ENCODE results near the gene TFCP2L1. TPM values are rescaled to one million over a fixed set of nuclear protein-coding genes. Genes with fewer than 3 reads are reported as not detected.

TFCP2L1 gene
- total and polyA plus RNA-seq, 2 donors (not counting 3 experiments of a cell fraction or from before 2014, with no cell fraction given), result not detected

GRCh38 chr2:121260370-121261154 lies 24.4 kb downstream of the TFCP2L1 start:
- no peak overlapping the region for H3K9ac ChIP-seq (replicated peaks; ENCODE audit: extremely low read depth, insufficient read depth, low read length)
- H4K20me1 ChIP-seq (replicated peaks; ENCODE audit: control insufficient read depth, extremely low read depth, insufficient read depth, low read length), result no peaks in the 10 kb centered on the region
- no peaks in the 10 kb centered on the region for H3K79me2 ChIP-seq (ENCODE audit: control insufficient read depth, insufficient read depth, low read length)
- H3K4me2 ChIP-seq (ENCODE audit: insufficient read depth, low read length), result no peak overlapping the region
- DNase-seq (ENCODE audit: low read depth, low spot score), result no peak
- H3K36me3 ChIP-seq (ENCODE audit: control insufficient read depth in 2 of 2, extremely low read depth in 1 of 2, insufficient read depth in 2 of 2, low read length in 2 of 2), result no peaks in the 10 kb centered on the region
- no peak overlapping the region for H2AFZ ChIP-seq (ENCODE audit: low read depth, low read length)
- ChIA-PET CTCF (no interaction called here), POLR2A (no interaction called here)
- no peak overlapping the region for H3K4me3 ChIP-seq (replicated peaks in 1 of 3; ENCODE audit: insufficient read depth in 1 of 3, low read depth in 1 of 3, low read length in 3 of 3)
- no TSS peak for BruUV-seq (replicated peaks)
- H3K9me1 ChIP-seq (replicated peaks; ENCODE audit: control insufficient read depth, extremely low read depth, insufficient read depth, low read length), result no peaks in the 10 kb centered on the region
- H3K27ac ChIP-seq (ENCODE audit: insufficient read depth, low read depth, low read length), result no peak overlapping the region
- intact Hi-C loops (cut with micrococcal nuclease), result no loop called here
- H3K4me1 ChIP-seq (ENCODE audit: control insufficient read depth, extremely low read depth, insufficient read depth, low read length), result peaks cover 3% of the 10 kb centered on the region
- dilution Hi-C loops (cut with MboI; ENCODE audit: extremely low pct_ligation_motif_present, low sequenced_read_pairs), result no loop called here
- TF ChIP-seq GATA2 (IDR thresholded peaks at IDR 0.05; ENCODE audit: insufficient read depth, insufficient read length, low read depth, low read length), result no peak
- TF ChIP-seq JUN (IDR thresholded peaks at IDR 0.05; ENCODE audit: borderline replicate concordance, insufficient read depth, insufficient read length, low read depth), result no peak
- no peak for TF ChIP-seq FOS (IDR thresholded peaks at IDR 0.05; ENCODE audit: borderline replicate concordance, insufficient read depth, low read length)
- no peak for TF ChIP-seq POLR2A (IDR thresholded peaks at IDR 0.05; ENCODE audit: low read depth, low read length)
- TF ChIP-seq MAX (IDR thresholded peaks at IDR 0.05; ENCODE audit: insufficient read depth, insufficient read length), result no peak
- TF ChIP-seq EZH2 (IDR thresholded peaks at IDR 0.05; ENCODE audit: borderline replicate concordance, low read depth, low read length, severe bottlenecking), result no peak
- peaks cover 2 to 3% of the 10 kb centered on the region in 2 experiments for H3K27me3 ChIP-seq (ENCODE audit: control insufficient read depth in 2 of 2, insufficient read depth in 2 of 2, low read length in 2 of 2)
- no peak for FAIRE-seq
- H3K9me3 ChIP-seq (replicated peaks; ENCODE audit: control insufficient read depth, insufficient read depth, low read length), result no peaks in the 10 kb centered on the region

GRCh38 chr2:121258051-121258450 lies 27.0 kb downstream of the TFCP2L1 start:
- Histone ChIP-seq H4K20me1 (replicated peaks; ENCODE audit: control insufficient read depth, extremely low read depth, insufficient read depth, low read length) (no peaks in the 10 kb centered on the region), H3K4me2 (ENCODE audit: insufficient read depth, low read length) (no peak overlapping the region), H3K36me3 (ENCODE audit: control insufficient read depth in 2 of 2, extremely low read depth in 1 of 2, insufficient read depth in 2 of 2, low read length in 2 of 2) (no peaks in the 10 kb centered on the region), H3K27me3 (ENCODE audit: control insufficient read depth in 2 of 2, insufficient read depth in 2 of 2, low read length in 2 of 2) (peaks cover 2 to 3% of the 10 kb centered on the region in 2 experiments), H3K9me1 (replicated peaks; ENCODE audit: control insufficient read depth, extremely low read depth, insufficient read depth, low read length) (no peaks in the 10 kb centered on the region), H2AFZ (ENCODE audit: low read depth, low read length) (no peak overlapping the region), H3K79me2 (ENCODE audit: control insufficient read depth, insufficient read depth, low read length) (no peaks in the 10 kb centered on the region), H3K27ac (ENCODE audit: insufficient read depth, low read depth, low read length) (no peak overlapping the region), H3K9ac (replicated peaks; ENCODE audit: extremely low read depth, insufficient read depth, low read length) (no peak overlapping the region), H3K4me3 (replicated peaks in 1 of 3; ENCODE audit: insufficient read depth in 1 of 3, low read depth in 1 of 3, low read length in 3 of 3) (no peak overlapping the region), H3K4me1 (ENCODE audit: control insufficient read depth, extremely low read depth, insufficient read depth, low read length) (peaks cover 3% of the 10 kb centered on the region), H3K9me3 (replicated peaks; ENCODE audit: control insufficient read depth, insufficient read depth, low read length) (no peaks in the 10 kb centered on the region)
- FAIRE-seq, result no peak
- no TSS peak for BruUV-seq (replicated peaks)
- TF ChIP-seq POLR2A (IDR thresholded peaks at IDR 0.05; ENCODE audit: low read depth, low read length), result no peak
- no peak for TF ChIP-seq CTCF (IDR thresholded peaks at IDR 0.05; ENCODE audit: extremely low read depth in 1 of 2, insufficient read depth in 1 of 2, low read depth in 1 of 2, low read length in 2 of 2)
- TF ChIP-seq JUN (IDR thresholded peaks at IDR 0.05; ENCODE audit: borderline replicate concordance, insufficient read depth, insufficient read length, low read depth), result no peak
- dilution Hi-C loops (cut with MboI; ENCODE audit: extremely low pct_ligation_motif_present, low sequenced_read_pairs) (no loop called here), intact Hi-C loops (cut with micrococcal nuclease) (no loop called here)
- POLR2A ChIA-PET, result no interaction called here
- DNase-seq (ENCODE audit: low read depth, low spot score), result no peak
- CTCF ChIA-PET, result no interaction called here

Measured in endothelial cell of umbilical vein (primary cell).